Gastrocnemius medialis (tissue), 4 donors: ENCODE measurements around the gene NEDD4L.

Source experiments
- CTCF ChIP-seq, 5 experiments: fragments of 450-650 bp in 3 of 5; fragments of 200-600 bp in 2 of 5; sonication (generic) in 2 of 5; IDR thresholded peaks in 4 of 5; conservative IDR thresholded peaks in 1 of 5; 1 replicate in 4 of 5; 2 replicates in 1 of 5; pipeline ENCODE4 v1.5.1; 2016 to 2019; ENCODE audit warnings: antibody characterized with exemption in 5 of 5, mild to moderate bottlenecking in 3 of 5, moderate library complexity in 3 of 5
- POLR2A ChIP-seq, 2 donors: fragments of 450-650 bp; IDR thresholded peaks; one replicate each; pipeline ENCODE4 v1.6.1; 2017; ENCODE audit warnings: antibody characterized with exemption in 2 of 2, mild to moderate bottlenecking in 2 of 2, moderate library complexity in 2 of 2

GRCh38 chr18:58078889-58079573, 35.0 kb downstream of the NEDD4L start:
- no peak for TF ChIP-seq CTCF (IDR thresholded peaks at IDR 0.05 in 4 of 5, conservative IDR thresholded peaks at IDR 0.05 in 1 of 5)
- TF ChIP-seq POLR2A (IDR thresholded peaks at IDR 0.05) = no peak
